ENCODE data around the gene NUMB.

The NUMB gene

DNA sequence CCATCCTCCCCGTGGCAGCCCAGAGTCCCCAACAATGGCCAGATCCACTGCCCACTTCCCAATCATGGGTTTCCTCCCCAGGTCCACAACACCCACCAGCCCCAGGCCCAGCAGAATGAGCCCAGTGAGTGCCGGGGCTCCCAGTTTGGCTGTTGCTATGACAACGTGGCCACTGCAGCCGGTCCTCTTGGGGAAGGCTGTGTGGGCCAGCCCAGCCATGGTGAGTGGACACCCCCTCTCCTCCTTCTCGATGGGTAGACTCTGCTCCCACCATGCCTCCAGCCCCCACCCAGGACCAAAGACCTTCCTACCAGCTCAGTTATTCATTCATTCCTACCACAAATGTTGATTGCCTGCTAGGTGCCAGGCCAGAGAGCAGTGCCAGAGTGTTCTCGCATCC lies 197.3 kb downstream of the NUMB start:
- DNase-seq (ENCODE audit: low spot score) = no peak

DNA sequence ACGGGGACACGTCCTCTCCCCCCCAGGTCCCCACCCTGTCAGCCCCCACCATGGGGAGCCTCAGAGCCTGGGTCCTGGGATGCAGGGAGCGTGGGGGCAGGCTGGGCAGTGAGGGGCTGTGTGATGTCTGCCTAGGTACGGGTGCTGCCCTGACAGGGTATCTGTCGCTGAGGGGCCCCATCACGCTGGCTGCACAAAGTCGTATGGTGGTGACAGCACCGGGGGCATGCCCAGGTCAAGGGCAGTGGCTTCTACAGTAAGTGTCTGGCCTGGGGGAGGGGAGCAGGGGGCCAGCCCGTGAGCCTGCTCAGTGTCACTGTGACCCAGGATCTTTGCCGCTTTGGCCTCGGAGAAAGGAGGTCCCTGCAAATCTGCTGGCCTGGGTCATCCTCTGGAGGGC lies 197.8 kb downstream of the NUMB start:
- DNase-seq (ENCODE audit: low spot score) = no peak

DNA sequence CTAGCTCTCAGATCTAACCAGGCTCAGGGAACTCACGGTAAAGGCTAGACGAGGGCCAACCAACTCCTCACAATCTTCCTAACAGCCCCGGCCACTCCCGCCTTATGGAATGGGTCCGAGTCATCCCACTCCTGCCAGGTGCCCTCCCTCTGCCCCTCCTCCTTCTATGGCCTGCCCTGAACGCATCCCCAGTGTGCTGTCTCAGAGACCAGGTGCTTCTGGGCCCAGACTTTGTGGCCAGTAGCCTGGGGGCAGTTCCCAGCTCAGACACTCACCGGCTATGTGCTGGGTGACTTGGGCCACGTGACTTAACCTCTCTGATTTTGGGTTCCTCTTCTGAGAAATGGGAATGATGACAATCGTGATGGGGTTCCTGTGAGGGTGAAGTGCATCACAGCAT lies 198.5 kb downstream of the NUMB start:
- no peak for DNase-seq (ENCODE audit: low spot score)

DNA sequence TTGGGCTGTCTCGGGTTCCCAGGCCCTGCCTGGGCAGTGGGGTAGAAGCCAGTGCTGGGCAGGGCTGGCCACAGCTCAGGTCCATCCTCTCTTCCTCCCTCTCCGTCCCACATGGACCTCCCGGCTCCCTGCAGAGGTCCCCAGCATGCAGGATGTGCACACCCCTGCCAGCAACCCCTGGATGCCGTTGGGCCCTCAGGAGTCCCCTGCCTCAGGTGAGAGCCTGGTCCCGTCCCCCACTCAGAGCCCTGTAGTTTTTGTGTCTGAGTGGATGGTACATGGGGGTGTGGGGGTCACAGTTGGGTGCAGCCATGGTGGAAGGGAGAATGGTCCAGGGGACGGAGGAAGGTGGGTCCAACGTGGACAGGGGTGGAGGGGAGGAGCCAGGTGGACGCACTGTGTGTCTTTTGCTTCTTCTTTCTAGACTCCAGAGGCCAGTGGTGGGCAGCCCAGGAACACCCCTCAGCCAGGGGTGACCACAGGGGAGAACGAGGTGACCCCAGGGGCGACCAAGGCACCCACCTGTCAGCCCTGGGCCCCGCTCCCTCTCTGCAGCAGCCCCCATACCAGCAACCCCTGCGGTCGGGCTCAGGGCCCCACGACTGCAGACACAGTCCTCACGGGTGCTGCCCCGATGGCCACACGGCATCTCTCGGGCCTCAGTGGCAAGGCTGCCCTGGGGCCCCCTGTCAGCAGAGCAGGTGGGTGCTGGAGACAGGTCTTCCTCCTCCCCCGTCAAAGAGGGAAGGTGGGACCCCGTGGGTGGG lies 199.3 kb downstream of the NUMB start:
- no peak for DNase-seq (ENCODE audit: low spot score)

DNA sequence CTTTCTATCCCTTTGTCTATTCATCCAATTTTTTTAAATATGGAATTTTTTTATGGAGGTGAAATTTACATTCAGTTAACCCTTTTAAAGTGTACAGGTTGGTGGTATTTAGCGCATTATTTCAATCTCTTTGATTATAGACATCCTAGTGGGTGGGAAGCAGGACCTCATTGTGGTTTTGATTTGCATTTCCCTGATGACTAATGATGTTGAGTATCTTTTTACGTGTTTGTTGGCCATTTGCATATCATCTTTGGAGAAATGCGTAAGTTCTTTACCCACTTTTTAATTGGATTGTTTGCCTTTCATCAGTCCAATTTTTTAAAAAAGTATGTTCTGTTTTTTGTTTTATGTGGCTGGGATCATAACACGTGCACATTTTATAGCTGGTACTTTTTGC lies 200.3 kb downstream of the NUMB start:
- no peak for DNase-seq (ENCODE audit: low spot score)

DNA sequence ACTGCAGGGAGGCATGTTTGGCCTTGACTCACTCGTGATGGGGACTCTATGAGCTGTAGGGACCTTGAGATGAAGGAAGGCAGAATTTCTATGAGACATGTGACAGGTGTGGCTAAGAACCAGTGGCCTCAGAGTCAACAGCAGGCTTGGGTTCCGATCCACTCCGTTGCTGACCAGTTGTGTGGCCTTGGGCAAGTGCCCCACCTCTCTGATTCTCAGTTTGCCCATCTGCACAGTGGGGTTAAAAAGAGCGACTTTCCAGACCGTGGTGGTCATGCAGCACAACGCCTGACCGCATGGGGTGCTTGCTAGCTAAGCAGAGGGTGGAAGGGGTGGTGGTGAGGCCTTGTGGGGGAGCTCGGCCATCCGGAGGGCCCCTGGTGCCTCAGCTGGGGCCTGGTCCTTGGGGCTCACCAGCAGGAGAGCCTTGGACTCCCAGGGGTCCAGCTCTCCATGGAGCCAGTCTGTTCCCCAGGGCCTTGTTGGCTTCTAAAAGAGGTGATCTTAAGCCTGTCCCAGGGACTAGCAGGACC lies 202.6 kb downstream of the NUMB start:
- DNase-seq (ENCODE audit: low spot score) = no peak

DNA sequence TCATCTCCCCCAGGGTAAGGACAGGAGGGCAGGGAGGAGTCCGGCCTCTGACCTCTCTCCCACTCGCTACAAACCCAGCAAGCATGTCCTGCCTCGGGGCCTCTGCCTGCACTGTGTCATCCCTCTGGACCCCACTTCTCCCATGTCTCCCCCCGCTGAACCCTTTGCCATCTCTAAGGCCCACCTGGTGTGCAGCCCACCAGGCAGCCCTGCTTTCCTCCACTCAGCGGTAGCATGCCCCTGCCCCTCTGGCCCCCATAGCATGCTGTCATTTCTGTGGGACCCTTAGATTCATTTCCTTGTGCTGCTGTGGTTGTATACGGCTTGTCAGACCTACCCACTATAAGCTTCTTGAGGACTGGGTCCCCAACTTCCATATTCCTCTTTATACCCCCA lies 203.3 kb downstream of the NUMB start:
- DNase-seq (ENCODE audit: low spot score) = no peak

DNA sequence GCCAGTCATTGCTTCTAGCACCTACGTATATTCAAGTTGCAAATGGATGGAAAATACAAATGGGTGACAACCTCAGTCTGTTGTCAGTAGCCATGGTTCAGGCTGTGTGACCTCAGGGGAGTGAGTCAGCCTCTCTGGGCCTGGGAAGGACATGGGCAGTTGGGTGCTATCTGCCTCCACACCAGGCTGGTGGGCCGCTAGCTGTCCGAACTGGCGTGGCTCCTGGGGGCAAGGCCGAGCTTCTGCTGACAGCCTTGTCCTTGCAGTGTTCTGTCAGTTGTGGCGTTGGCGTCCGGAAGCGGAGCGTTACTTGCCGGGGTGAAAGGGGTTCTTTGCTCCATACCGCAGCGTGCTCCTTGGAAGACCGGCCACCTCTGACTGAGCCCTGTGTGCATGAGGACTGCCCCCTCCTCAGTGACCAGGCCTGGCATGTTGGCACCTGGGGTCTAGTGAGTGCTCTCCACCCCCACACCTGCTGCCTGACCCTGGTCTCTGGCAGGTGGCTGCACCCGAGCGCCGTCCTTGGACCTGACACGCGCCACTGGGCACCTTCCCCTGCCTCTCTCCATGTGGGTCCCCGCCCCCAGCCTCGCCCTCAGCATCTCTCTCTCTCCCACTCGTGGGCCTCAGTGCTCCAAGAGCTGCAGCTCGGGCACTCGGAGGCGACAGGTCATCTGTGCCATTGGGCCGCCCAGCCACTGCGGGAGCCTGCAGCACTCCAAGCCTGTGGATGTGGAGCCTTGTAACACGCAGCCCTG lies 203.9 kb downstream of the NUMB start:
- DNase-seq (ENCODE audit: low spot score) = no peak

DNA sequence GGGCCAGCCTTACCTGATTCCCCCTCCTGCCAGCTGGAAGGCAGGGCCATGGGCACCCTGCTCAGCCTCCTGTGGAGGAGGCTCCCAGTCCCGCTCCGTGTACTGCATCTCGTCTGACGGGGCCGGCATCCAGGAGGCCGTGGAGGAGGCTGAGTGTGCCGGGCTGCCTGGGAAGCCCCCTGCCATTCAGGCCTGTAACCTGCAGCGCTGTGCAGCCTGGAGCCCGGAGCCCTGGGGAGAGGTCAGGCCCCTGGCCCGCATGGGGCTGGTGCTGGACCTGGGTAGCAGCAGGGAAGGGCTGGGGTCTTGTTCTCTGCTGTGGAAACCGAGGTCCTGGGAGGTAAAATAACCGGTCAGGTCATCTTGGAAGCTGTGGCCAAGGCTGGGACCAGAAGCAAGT lies 204.6 kb downstream of the NUMB start:
- DNase-seq (ENCODE audit: low spot score) = no peak

DNA sequence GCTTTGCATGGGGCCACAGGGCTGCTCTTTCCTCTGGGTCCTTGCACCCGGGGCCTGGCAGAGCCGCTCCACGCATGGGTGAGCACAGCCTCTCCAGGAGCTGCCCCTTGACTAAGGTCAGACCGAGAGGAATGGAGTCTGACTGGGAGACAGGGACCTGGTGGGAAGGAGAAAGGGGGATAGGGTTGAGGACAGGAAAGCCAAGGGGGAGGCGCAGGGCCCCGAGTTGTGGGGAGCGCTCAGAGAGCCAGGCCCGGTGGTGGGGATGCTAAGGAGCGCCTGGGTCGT lies 205.1 kb downstream of the NUMB start:
- no peak for DNase-seq (ENCODE audit: low spot score)

DNA sequence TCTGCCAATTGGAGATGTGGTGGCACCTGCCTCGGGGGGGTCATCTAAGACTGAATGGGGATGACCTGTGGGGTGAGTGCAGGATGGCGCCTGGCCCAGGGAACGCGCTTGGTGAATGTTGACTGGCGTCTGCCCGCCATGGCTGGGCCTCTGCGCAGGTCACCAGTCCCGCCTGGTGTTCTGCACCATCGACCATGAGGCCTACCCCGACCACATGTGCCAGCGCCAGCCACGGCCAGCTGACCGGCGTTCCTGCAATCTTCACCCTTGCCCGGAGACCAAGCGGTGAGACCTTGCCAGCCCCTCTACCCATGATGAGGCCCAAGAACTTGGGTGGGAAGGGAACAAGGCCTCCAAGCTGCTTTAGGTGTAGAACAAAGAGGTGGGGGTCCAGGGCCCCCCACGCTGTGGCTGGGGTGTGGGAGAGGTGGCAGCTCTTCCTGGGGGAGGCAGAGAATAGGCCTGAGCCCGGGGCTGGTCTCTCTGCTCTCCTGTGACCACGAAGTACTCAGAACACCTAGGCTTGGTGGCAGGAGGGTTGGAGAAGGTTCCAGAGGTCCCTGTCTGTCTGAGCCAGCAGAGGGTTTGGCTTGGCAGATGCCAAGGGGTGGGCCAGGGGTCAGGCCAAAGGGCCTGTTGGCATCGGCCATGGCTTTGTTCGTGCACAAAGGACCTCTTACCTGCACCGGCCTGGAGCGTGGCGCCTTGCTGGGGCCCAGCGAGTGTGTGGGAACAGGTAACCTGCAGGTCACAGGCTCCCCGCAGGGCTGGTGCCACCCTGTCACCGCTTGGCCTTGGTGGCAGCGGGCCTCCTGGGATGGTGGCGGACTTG lies 205.6 kb downstream of the NUMB start:
- DNase-seq (ENCODE audit: low spot score) = no peak

DNA sequence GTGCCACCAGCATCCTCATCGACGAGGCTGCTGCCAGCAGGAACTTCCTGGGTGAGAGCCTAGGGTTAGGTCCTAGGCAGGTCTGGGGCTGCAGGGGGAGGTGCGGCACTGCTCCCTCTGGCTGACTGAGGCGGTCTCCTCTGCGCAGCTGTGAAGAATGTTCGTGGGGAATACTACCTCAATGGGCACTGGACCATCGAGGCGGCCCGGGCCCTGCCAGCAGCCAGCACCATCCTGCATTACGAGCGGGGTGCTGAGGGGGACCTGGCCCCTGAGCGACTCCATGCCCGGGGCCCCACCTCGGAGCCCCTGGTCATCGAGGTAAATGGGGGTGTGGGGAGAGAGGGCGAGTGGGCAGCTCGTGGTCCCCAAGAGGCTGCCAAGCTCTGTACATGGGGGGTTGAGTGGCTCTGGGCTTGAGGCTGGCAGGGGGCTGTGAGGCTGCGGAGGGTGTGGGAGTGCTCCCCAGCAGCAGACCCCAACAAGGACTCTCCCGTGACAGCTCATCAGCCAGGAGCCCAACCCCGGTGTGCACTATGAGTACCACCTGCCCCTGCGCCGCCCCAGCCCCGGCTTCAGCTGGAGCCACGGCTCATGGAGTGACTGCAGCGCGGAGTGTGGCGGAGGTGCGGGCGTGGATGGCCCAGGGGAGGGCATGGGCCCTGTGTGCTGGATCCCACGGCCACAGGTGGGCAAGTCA lies 206.7 kb downstream of the NUMB start:
- no peak for DNase-seq (ENCODE audit: low spot score)

DNA sequence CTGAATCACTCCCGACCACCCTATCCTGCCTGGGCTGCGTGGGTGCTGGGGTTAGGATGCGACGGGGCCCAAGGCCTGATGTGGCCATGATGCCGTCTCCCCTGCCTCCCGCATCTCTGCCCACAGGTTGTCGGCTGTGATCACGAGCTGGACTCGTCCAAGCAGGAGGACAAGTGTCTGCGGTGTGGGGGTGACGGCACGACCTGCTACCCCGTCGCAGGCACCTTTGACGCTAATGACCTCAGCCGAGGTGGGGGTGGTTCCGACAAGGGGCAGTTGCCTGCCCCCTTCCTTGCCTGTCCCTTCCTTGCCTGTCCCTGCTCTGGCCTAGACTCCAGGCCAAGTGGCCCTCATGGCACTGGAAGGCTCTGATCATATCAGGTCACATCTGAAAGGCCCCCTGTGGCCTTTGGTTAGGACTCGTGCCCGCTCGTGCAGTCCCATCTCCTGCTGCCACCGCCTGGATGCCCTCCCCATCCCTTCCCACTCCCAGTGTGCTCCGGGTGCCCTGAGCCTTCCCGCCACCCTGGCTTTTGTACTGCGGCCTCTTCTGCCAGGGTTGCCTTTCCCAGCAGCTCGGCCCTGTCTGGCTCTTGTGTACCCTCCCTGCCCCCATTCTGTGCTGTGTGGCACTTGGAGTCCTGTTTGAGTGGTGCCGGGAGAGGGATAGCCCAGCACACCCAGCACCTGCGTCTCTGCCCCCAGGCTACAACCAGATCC lies 207.4 kb downstream of the NUMB start:
- DNase-seq (ENCODE audit: low spot score) = no peak

DNA sequence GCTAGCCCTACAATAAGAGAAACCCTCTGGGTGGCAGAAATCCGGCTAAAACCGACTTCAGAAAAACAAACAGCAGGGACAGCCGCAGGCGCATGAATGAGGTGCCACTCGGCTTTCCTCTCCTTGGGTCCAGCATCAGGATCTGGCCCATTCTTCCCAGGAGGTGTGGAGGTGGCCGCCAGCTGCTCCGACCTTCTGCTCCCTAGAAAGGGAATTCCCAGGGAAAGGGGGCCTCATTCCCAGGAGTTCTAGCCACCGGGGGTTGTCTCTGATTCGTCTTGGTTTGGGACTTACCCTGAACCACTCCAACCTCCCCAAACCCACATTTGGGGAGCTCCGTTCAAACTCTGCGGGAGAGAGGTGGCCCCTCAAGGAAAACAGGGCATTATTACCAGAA lies 208.0 kb downstream of the NUMB start:
- DNase-seq (ENCODE audit: low spot score) = no peak

DNA sequence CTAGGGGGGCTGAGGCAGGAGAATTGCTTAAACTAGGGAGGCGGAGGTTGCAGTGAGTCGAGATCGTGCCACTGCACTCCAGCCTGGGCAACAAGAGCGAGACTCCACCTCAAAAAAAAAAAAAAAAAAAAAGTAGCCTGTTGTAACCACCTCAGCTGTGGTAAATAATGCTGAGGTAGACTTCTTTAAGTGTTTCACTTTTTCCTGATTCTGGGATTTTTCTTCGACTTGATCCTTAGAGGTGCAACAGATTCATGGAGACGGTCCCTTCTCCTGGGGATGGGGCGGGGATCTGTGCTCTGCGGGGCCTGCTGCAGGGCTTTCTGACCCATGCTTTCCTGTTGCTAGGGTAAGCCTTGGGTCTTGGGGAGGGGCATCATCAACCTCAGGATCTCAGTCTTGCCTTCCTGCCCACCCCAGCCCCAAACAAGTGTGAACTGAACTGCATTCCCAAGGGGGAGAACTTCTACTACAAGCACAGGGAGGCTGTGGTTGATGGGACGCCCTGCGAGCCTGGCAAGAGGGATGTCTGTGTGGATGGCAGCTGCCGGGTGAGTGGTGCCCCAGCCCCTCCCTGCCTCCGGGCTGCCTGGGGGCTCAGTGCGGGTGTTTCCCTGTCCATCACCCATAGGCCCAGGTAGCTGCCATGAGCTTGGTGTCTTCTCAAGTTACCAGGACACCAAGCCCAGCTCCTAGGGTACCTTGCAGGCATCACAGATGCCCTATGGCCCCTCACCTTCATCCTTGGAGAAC lies 208.6 kb downstream of the NUMB start:
- no peak for DNase-seq (ENCODE audit: low spot score)

DNA sequence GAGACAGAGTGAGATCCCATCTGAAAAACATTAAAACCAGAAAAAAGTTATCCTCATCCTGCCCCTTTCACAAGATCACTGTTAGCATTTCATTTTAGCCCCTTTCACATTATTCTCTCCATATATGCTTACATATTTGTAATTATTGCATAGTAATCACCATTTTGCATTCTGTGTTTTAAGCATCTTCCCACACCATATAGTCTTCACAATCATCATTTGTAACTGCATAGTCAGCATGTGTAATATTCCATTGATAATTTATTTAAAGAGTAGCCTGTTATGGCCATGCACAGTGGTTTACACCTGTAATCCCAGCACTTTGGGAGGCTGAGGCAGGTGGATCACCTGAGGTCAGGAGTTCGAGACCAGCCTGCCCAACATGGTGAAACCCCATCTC lies 209.2 kb downstream of the NUMB start:
- DNase-seq (ENCODE audit: low spot score) = no peak

DNA sequence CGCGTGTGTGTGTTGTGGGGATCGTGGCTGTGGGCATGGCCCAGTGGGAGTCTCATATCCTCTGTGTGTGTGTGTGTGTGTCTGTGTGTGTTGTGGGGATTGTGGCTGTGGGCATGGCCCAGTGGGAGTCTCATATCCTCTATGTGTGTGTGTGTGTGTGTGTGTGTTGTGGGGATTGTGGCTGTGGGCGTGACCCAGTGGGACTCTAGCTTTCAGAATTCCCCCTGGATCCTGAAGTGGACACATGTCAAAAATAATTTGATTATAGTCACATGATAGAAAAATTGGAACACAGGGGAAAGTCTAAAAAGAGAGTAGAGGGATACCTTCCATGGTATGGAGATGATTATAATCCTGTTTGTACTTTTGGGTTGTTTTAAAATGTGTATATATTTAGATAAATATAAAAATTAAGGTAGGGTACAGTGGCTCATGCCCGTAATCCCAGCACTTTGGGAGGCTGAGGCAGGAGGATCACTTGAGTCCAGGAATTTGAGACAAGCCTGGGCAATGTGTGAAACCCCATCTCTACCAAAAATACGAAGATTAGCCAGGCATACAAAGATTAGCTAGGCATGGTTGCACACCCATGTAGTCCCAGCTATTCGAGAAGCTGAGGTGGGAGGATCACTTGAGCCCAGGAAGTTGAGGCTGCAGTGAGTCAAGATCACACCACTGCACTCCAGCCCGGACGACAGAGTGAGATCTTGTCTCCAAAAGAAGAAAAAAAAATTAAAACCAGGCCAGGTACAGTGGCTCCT lies 210.1 kb downstream of the NUMB start:
- no peak for DNase-seq (ENCODE audit: low spot score)

DNA sequence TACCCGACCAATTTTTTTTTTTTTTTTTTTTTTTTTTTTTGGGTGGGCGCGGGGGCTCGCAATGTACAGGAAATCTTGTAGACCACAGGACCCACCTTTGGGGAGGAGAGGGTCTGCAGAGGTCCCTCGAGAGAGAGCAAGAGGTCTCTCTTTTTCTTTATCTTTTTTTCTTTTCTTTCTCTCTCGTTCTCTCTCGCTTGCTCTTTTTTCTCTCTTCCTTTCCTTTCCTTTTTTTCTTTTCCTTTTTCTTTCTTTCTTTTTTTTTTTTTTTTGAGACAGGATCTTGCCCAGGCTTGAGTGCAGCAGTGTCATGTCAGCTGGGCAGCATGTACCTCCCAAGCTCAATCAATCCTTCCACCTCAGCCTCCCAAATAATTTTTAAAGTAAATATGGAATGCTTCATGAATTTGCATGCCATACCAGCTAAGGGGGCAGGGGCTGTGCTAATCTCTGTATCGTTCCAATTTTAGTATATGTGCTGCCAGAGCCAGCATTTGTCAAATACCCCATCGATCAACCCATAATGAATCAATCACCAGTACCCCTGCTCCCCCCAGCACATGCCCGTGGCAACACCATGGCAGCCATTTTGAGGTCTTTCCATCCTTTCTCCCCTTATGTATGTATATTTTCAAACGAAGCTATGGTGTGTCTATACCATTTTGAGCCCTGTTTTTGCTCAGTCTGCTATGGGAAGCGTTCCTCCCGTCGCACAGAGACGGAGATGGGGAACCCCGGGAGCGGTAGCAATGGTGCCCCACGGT lies 211.8 kb downstream of the NUMB start:
- DNase-seq (ENCODE audit: low spot score) = no peak

Data from iPS-NIHi11 (cell line).